B cell (primary cell): ENCODE data around the gene DYNC2I2. TPM values are rescaled to one million over a fixed set of nuclear protein-coding genes. Genes with fewer than 3 reads are reported as not detected.

Experiments used
- ATAC-seq: fragments of 200-7000 bp; cut with Tn5 transposase; one replicate; pipeline ENCODE4 v1.10.0; 2021; ENCODE audit warnings: low read depth, mild to moderate bottlenecking, moderate number of reproducible peaks, moderate library complexity
- CTCF ChIA-PET: fragments of 350-600 bp; sonication (Branson Sonifier 250); formaldehyde crosslinking; loops from one replicate; lab custom pipeline; 2021; ENCODE audit warnings: antibody characterized with exemption, inconsistent platforms; lab: Charles Lee
- POLR2A ChIA-PET: fragments of 350-600 bp; sonication (Branson Sonifier 250); formaldehyde crosslinking; loops from one replicate; lab custom pipeline; 2021; ENCODE audit warnings: antibody characterized with exemption; lab: Charles Lee
- DNase-seq: peaks from one replicate; pipeline ENCODE4 v3.0.0; 2013
- H2AFZ ChIP-seq: 2 replicates; pipeline ENCODE4 v1.6.1; 2012; ENCODE audit warnings: mild to moderate bottlenecking, low read depth, low read length; ENCODE audit not compliant: insufficient read depth, poor library complexity, severe bottlenecking
- H3K27ac ChIP-seq, 2 donors: 1 replicate in 1 of 2; 2 replicates in 1 of 2; pipeline ENCODE4 v1.5.1; 2012 to 2013; ENCODE audit warnings: low read length in 2 of 2, mild to moderate bottlenecking in 2 of 2, moderate library complexity in 1 of 2
- H3K27me3 ChIP-seq, 4 experiments: fragments of 200-600 bp in 1 of 4; sonication (generic) in 1 of 4; replicated peaks in 1 of 4; 1 replicate in 2 of 4; 2 replicates in 2 of 4; pipeline versions ENCODE4 v1.6.1 to v1.7.0; 2013 to 2016; ENCODE audit warnings: low read length in 3 of 4, mild to moderate bottlenecking in 2 of 4, mixed read lengths in 1 of 4, moderate library complexity in 1 of 4; ENCODE audit not compliant: insufficient read depth in 4 of 4, control insufficient read depth in 3 of 4; ENCODE audit errors: control extremely low read depth in 1 of 4
- H3K36me3 ChIP-seq, 2 experiments: replicated peaks in 1 of 2; 1 replicate in 1 of 2; 2 replicates in 1 of 2; pipeline versions ENCODE4 v1.6.1 to v1.7.1; 2013; ENCODE audit warnings: low read length in 1 of 2; ENCODE audit not compliant: insufficient read depth in 2 of 2, control insufficient read depth in 1 of 2; ENCODE audit errors: control extremely low read depth in 1 of 2, extremely low read depth in 1 of 2
- H3K4me1 ChIP-seq, 2 donors: fragments of 200-600 bp in 1 of 2; sonication (generic) in 1 of 2; 1 replicate in 1 of 2; 2 replicates in 1 of 2; pipeline versions ENCODE4 v1.5.1 to v1.6.1; 2013 to 2017; ENCODE audit warnings: low read length in 2 of 2; ENCODE audit not compliant: control insufficient read depth in 2 of 2, insufficient read depth in 2 of 2
- H3K4me2 ChIP-seq: replicated peaks from 2 replicates; pipeline ENCODE3; 2012; ENCODE audit warnings: mild to moderate bottlenecking, low read depth, low read length; ENCODE audit not compliant: poor library complexity, severe bottlenecking
- H3K4me3 ChIP-seq, 5 experiments: fragments of 200-600 bp in 1 of 5; sonication (generic) in 1 of 5; 1 replicate in 3 of 5; 2 replicates in 2 of 5; pipeline versions ENCODE4 v1.5.1 to v1.7.0; 2011 to 2016; ENCODE audit warnings: low read length in 4 of 5, mild to moderate bottlenecking in 4 of 5, low read depth in 2 of 5, control low read depth in 1 of 5, moderate library complexity in 1 of 5; ENCODE audit not compliant: insufficient read depth in 1 of 5; ENCODE audit errors: control extremely low read depth in 1 of 5, extremely low read depth in 1 of 5
- H3K79me2 ChIP-seq: fragments of 200-600 bp; sonication (generic); one replicate; pipeline ENCODE4 v1.6.0; 2016; ENCODE audit warnings: low read length; ENCODE audit not compliant: control insufficient read depth, insufficient read depth
- H3K9ac ChIP-seq: fragments of 200-600 bp; sonication (generic); 2 replicates; pipeline ENCODE4 v1.6.1; 2017; ENCODE audit warnings: mild to moderate bottlenecking, low read length, moderate library complexity
- H3K9me3 ChIP-seq, 3 donors: one replicate each; pipeline versions ENCODE4 v1.6.1 to v1.7.1; 2013; ENCODE audit warnings: low read length in 2 of 3; ENCODE audit not compliant: control insufficient read depth in 2 of 3, insufficient read depth in 1 of 3; ENCODE audit errors: control extremely low read depth in 1 of 3
- H4K20me1 ChIP-seq: 2 replicates; pipeline ENCODE4 v1.6.0; 2012; ENCODE audit warnings: mild to moderate bottlenecking, low read length; ENCODE audit not compliant: insufficient read depth, control insufficient read depth, poor library complexity, severe bottlenecking
- H3K27ac Mint-ChIP-seq: one replicate; pipeline ENCODE4 v1.8.0; 2021; ENCODE audit warnings: mixed read lengths
- H3K27me3 Mint-ChIP-seq: one replicate; pipeline ENCODE4 v1.8.0; 2021; ENCODE audit warnings: mixed read lengths
- H3K4me1 Mint-ChIP-seq: one replicate; pipeline ENCODE4 v1.8.0; 2021; ENCODE audit warnings: mixed read lengths
- H3K4me3 Mint-ChIP-seq: one replicate; pipeline ENCODE4 v1.8.0; 2021; ENCODE audit warnings: mixed read lengths
- H3K9me3 Mint-ChIP-seq: one replicate; pipeline ENCODE4 v1.8.0; 2022; ENCODE audit warnings: mixed read lengths; ENCODE audit not compliant: insufficient read depth
- EZH2 ChIP-seq: IDR thresholded peaks from 2 replicates; pipeline ENCODE4 v1.6.1; 2012; ENCODE audit warnings: borderline replicate concordance, low read depth, mild to moderate bottlenecking, moderate library complexity, low read length; ENCODE audit not compliant: insufficient read depth, poor library complexity, severe bottlenecking
- WGBS: methylation state at CpG from one replicate; pipeline ENCODE4 v1.1.5; 2013; ENCODE audit warnings: missing lambda C conversion rate; ENCODE audit not compliant: insufficient coverage; 5-methylcytosine and 5-hydroxymethylcytosine counted together
- intact Hi-C: fragments of 100-400 bp; cut with micrococcal nuclease; formaldehyde crosslinking; loops from one replicate; pipeline ENCODE4 v1.10.0; 2022
- polyA plus RNA-seq: library from polyadenylated mRNA; depleted of rRNA; stranded (reverse); fragments of >200 nt; gene quantifications from 2 replicates; pipeline ENCODE4 v1.2.3, GENCODE V29; 2012
- total RNA-seq, 2 donors: library from RNA; stranded (reverse); fragments of 120-200 nt in 1 of 2; gene quantifications; 1 replicate in 1 of 2; 2 replicates in 1 of 2; pipeline versions ENCODE4 v1.2.3 to v1.2.4, GENCODE V29; 2013 to 2022
- TF ChIP-seq, protein P1 (sequence below): fragments of 200-600 bp; IDR thresholded peaks from one replicate; pipeline ENCODE4 v1.8.0; 2022; ENCODE audit warnings: antibody characterized with exemption, mild to moderate bottlenecking

DYNC2I2 gene
- total and polyA plus RNA-seq, 2 donors (not counting 1 experiment from before 2014, with no cell fraction given): 76.6 to 109 TPM

DNA sequence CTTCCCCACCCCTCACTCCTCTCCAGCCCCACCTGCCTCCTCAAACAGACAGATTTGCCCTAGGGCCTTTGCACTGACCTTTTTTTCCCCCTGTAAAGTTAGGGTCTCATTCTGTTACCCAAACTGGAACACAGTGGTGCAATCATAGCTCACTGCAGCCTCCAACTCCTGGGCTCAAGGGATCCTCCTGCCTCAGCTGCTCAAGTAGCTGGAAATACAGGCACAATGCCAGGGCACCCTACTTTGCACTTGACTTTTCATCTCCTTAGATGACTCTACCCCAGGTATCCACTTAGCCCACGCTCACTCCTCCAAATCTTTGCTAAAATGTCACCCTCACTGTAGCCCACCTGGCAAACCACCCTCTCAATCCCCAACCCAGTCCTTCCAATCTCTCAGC is 2.2 kb downstream of the DYNC2I2 start:
- H3K4me1 Mint-ChIP-seq: peaks cover 13% of the 10 kb centered on the region
- Histone ChIP-seq H2AFZ (no peak overlapping the region), H3K4me2 (no peak overlapping the region), H3K4me3 (no peak overlapping the region), H3K36me3 (no peaks in the 10 kb centered on the region), H3K79me2 (peaks cover 12% of the 10 kb centered on the region), H3K27me3 (no peaks in the 10 kb centered on the region), H3K9ac (no peak overlapping the region), H3K9me3 (no peaks in the 10 kb centered on the region), H4K20me1 (no peaks in the 10 kb centered on the region), H3K4me1 (peaks cover 2 to 14% of the 10 kb centered on the region in 2 donors), H3K27ac (no peak overlapping the region)
- no peaks in the 10 kb centered on the region for H3K9me3 Mint-ChIP-seq
- TF ChIP-seq EZH2: no peak
- TF ChIP-seq, protein P1, sequence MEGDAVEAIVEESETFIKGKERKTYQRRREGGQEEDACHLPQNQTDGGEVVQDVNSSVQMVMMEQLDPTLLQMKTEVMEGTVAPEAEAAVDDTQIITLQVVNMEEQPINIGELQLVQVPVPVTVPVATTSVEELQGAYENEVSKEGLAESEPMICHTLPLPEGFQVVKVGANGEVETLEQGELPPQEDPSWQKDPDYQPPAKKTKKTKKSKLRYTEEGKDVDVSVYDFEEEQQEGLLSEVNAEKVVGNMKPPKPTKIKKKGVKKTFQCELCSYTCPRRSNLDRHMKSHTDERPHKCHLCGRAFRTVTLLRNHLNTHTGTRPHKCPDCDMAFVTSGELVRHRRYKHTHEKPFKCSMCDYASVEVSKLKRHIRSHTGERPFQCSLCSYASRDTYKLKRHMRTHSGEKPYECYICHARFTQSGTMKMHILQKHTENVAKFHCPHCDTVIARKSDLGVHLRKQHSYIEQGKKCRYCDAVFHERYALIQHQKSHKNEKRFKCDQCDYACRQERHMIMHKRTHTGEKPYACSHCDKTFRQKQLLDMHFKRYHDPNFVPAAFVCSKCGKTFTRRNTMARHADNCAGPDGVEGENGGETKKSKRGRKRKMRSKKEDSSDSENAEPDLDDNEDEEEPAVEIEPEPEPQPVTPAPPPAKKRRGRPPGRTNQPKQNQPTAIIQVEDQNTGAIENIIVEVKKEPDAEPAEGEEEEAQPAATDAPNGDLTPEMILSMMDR: no peak
- ChIA-PET POLR2A (interaction anchor here (0.6 kb wide), 2 partner anchors 28 to 362 kb away, joined by 3 to 4 read pairs; no protein-coding TSS in a partner anchor), CTCF (interaction anchor here (0.8 to 1.9 kb wide), 3 partner anchors 35 to 48 kb away, joined by 3 to 6 read pairs (median 3); partner anchors contain the start of genes PKN3 and SET)
- H3K27me3 Mint-ChIP-seq: no peaks in the 10 kb centered on the region
- H3K4me3 Mint-ChIP-seq: peak overlapping the region; percentile 9
- intact Hi-C loops: no loop called here
- ATAC-seq (no peak), DNase-seq (no peak)
- peak overlapping the region; percentile 80 for H3K27ac Mint-ChIP-seq
- WGBS: 100% methylated on average over 1 of the region's 1 CpG

DNA sequence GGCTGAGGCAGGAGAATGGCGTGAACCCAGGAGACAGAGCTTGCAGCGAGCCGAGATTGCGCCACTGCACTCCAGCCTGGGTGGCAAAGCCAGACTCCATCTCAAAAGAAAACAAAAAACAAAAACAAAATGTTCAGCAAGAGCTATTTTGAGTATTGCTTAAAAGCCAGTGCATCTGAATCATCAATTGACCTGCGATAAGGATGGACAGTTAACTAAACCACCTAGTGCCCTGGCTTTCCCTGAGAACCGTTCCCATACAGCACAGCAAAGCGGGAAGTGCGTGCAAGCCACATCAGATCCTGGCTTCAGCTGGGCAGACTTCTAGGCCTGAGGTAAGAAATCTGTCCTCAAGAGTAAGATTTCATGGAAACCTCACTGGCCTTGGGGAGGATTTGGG is 2.7 kb downstream of the DYNC2I2 start:
- H3K36me3 ChIP-seq: no peaks in the 10 kb centered on the region
- H3K9ac ChIP-seq: no peak overlapping the region
- ChIA-PET CTCF (interaction anchor here (1.1 to 1.9 kb wide), 2 partner anchors 35 to 48 kb away, joined by 3 to 6 read pairs; partner anchors contain the start of genes PKN3 and SET), POLR2A (no interaction called here)
- H3K79me2 ChIP-seq: peaks cover 16% of the 10 kb centered on the region
- intact Hi-C loops: no loop called here
- Mint-ChIP-seq H3K27me3 (no peaks in the 10 kb centered on the region), H3K27ac (no peak overlapping the region), H3K4me1 (peaks cover 13% of the 10 kb centered on the region), H3K4me3 (peak overlapping the region; percentile 9), H3K9me3 (no peaks in the 10 kb centered on the region)
- no peak overlapping the region for H2AFZ ChIP-seq
- H3K27me3 ChIP-seq: no peaks in the 10 kb centered on the region
- TF ChIP-seq, protein P1: no peak
- no peak for TF ChIP-seq EZH2
- peaks cover 2 to 14% of the 10 kb centered on the region in 2 donors for H3K4me1 ChIP-seq
- ATAC-seq (no peak), DNase-seq (no peak)
- no peak overlapping the region for H3K4me3 ChIP-seq
- no peaks in the 10 kb centered on the region for H4K20me1 ChIP-seq
- WGBS: 98% methylated on average over 7 of the region's 8 CpGs
- no peaks in the 10 kb centered on the region for H3K9me3 ChIP-seq
- H3K27ac ChIP-seq: no peak overlapping the region
- no peak overlapping the region for H3K4me2 ChIP-seq
